Adrenal gland (tissue), 12 donors: ENCODE measurements around the gene ARL13A. TPM values are rescaled to one million over a fixed set of nuclear protein-coding genes. Genes with fewer than 3 reads are reported as not detected.

Experiments used
- DNase-seq, 7 donors: peaks; one replicate each; pipeline ENCODE4 v3.0.0-alpha.2; 2019 to 2020
- H3K27ac ChIP-seq, 5 donors: fragments of 200-600 bp; sonication (generic) in 4 of 5; 1 replicate in 3 of 5; 2 replicates in 2 of 5; pipeline versions ENCODE4 v1.5.1 to v1.8.0; 2016 to 2020; ENCODE audit warnings: mild to moderate bottlenecking in 1 of 5
- H3K27me3 ChIP-seq: fragments of 200-600 bp; 2 replicates; pipeline ENCODE4 v1.8.0; 2021
- H3K36me3 ChIP-seq, 2 donors: fragments of 200-600 bp; replicated peaks in 1 of 2; 1 replicate in 1 of 2; 2 replicates in 1 of 2; pipeline versions ENCODE4 v1.5.1 to v1.8.0; 2018 to 2022
- H3K4me1 ChIP-seq, 2 donors: fragments of 200-600 bp; replicated peaks in 1 of 2; 1 replicate in 1 of 2; 2 replicates in 1 of 2; pipeline versions ENCODE4 v1.5.1 to v1.8.0; 2018 to 2021
- H3K4me3 ChIP-seq, 4 donors: fragments of 200-600 bp; sonication (generic) in 3 of 4; one replicate each; pipeline ENCODE4 v1.5.1; 2016 to 2018
- H3K9me3 ChIP-seq, 3 donors: fragments of 200-600 bp; sonication (generic) in 1 of 3; replicated peaks in 1 of 3; 1 replicate in 2 of 3; 2 replicates in 1 of 3; pipeline versions ENCODE4 v1.5.1 to v1.8.0; 2016 to 2021
- CTCF ChIP-seq, 6 experiments: fragments of 450-650 bp in 4 of 6; fragments of 200-600 bp in 2 of 6; sonication (generic) in 1 of 6; IDR thresholded peaks; 1 replicate in 5 of 6; 2 replicates in 1 of 6; pipeline versions ENCODE4 v1.5.1 to v1.8.0; 2016 to 2021; ENCODE audit warnings: antibody characterized with exemption in 6 of 6, mild to moderate bottlenecking in 2 of 6, moderate library complexity in 1 of 6
- POLR2A ChIP-seq, 2 donors: fragments of 450-650 bp; IDR thresholded peaks; one replicate each; pipeline ENCODE4 v1.6.1; 2017; ENCODE audit warnings: antibody characterized with exemption in 2 of 2, mild to moderate bottlenecking in 2 of 2, moderate library complexity in 1 of 2
- WGBS, 4 donors: extraction: QIAGEN DNeasy Blood & Tissue Kit in 2 of 4; methylation state at CpG; one replicate each; pipeline versions ENCODE4 v1.1.5 to v1.1.7; 2013 to 2017; 5-methylcytosine and 5-hydroxymethylcytosine counted together
- intact Hi-C, 2 donors: fragments of 100-400 bp; cut with DNase I; formaldehyde crosslinking; loops; one replicate each; pipeline versions ENCODE4 v1.14.1 to v1.15.0; 2022 to 2023
- polyA plus RNA-seq, 3 donors: library from polyadenylated mRNA; stranded (reverse); fragments of 200-250 nt in 2 of 3; fragments of 350-450 nt in 1 of 3; fragmentation: Illumina TruSeq in 1 of 3; extraction: RNeasy Lipid Tissue Mini Kit (QIAGEN cat#74804) in 1 of 3; gene quantifications; one replicate each; pipeline ENCODE4 v1.2.3, GENCODE V29; 2013 to 2014
- total RNA-seq, 9 donors: library from RNA; depleted of rRNA in 4 of 9; stranded (reverse); fragments of >200 nt in 4 of 9; fragments of 120-200 nt in 1 of 9; fragmentation: NEBNext Ultra II Directional in 1 of 9; extraction: Animal tissue kit (Norgen Biotek cat#: 25700) in 1 of 9; gene quantifications; one replicate each; pipeline versions ENCODE4 v1.1.0 to v1.2.4, GENCODE V29; 2013 to 2023
- donor health status: healthy with polysubstance abuse.
- donor health status: Bipolar disorder and iron deficiency.
- donor health status: DM: yes; HTN: yes; CAD: no.
- donor health status: DM: no; HTN: no; CAD: no.
- donor health status: DM: no; HTN: no; CAD: no.
- donor health status: DM: yes; HTN: yes; CAD: no.

The ARL13A gene
- total and polyA plus RNA-seq, 12 donors = not detected

GRCh38 chrX:100964362-100964761 lies 5.1 kb upstream of the ARL13A start:
- Histone ChIP-seq H3K27me3 (no peaks in the 10 kb centered on the region), H3K4me3 (no peak overlapping the region), H3K9me3 (no peaks in the 10 kb centered on the region), H3K27ac (no peak overlapping the region), H3K36me3 (no peaks in the 10 kb centered on the region), H3K4me1 (no peaks in the 10 kb centered on the region)
- TF ChIP-seq POLR2A (IDR thresholded peaks at IDR 0.05) (no peak), CTCF (IDR thresholded peaks at IDR 0.05) (no peak)
- intact Hi-C loops = no loop called here
- no peak for DNase-seq

GRCh38 chrX:100969936-100970335 lies 428 bp downstream of the ARL13A start:
- no peaks in the 10 kb centered on the region for H3K36me3 ChIP-seq
- no peak overlapping the region for H3K4me3 ChIP-seq
- TF ChIP-seq CTCF (IDR thresholded peaks at IDR 0.05) (no peak), POLR2A (IDR thresholded peaks at IDR 0.05) (no peak)
- intact Hi-C loops = no loop called here
- 47 to 100% (median 78%) methylated on average over 1 of the region's 1 CpG for WGBS, 4 donors
- H3K4me1 ChIP-seq = no peaks in the 10 kb centered on the region
- H3K9me3 ChIP-seq = no peaks in the 10 kb centered on the region
- H3K27me3 ChIP-seq = no peaks in the 10 kb centered on the region
- DNase-seq = no peak
- no peak overlapping the region for H3K27ac ChIP-seq

- intact Hi-C loops = no loop called here
- Histone ChIP-seq H3K36me3 (no peaks in the 10 kb centered on the region), H3K27ac (no peak overlapping the region), H3K27me3 (no peaks in the 10 kb centered on the region), H3K4me3 (no peak overlapping the region), H3K4me1 (no peaks in the 10 kb centered on the region), H3K9me3 (no peaks in the 10 kb centered on the region)
- no peak for DNase-seq
- WGBS, 4 donors = 92 to 98% (median 95%) methylated on average over 8 to 10 of the region's 19 CpGs
- TF ChIP-seq POLR2A (IDR thresholded peaks at IDR 0.05) = no peak
- TF ChIP-seq CTCF (IDR thresholded peaks at IDR 0.05) = no peak
These were observed 3.9 kb downstream of the ARL13A start for GRCh38 chrX:100973411-100973810.

GRCh38 chrX:100975212-100975611 lies 5.7 kb downstream of the ARL13A start:
- no peaks in the 10 kb centered on the region for H3K27me3 ChIP-seq
- TF ChIP-seq POLR2A (IDR thresholded peaks at IDR 0.05) (no peak), CTCF (IDR thresholded peaks at IDR 0.05) (no peak)
- H3K9me3 ChIP-seq = no peaks in the 10 kb centered on the region
- H3K27ac ChIP-seq = no peak overlapping the region
- H3K4me3 ChIP-seq = no peak overlapping the region
- DNase-seq = no peak
- no peaks in the 10 kb centered on the region for H3K4me1 ChIP-seq
- WGBS, 4 donors = 87 to 97% (median 92%) methylated on average over 3 of the region's 3 CpGs
- no peaks in the 10 kb centered on the region for H3K36me3 ChIP-seq
- intact Hi-C loops = no loop called here
